ENCODE measurements around the gene MINDY4. TPM values are rescaled to one million over a fixed set of nuclear protein-coding genes. Genes with fewer than 3 reads are reported as not detected.

MINDY4 gene
- total and polyA plus RNA-seq, 4 experiments from 2014 or later = 0.23 to 1.5 (median 1.1) TPM

GRCh38 chr7:30881448-30881847 lies 110.2 kb downstream of the MINDY4 start:
- no peak overlapping the region for H3K4me3 Mint-ChIP-seq

DNA sequence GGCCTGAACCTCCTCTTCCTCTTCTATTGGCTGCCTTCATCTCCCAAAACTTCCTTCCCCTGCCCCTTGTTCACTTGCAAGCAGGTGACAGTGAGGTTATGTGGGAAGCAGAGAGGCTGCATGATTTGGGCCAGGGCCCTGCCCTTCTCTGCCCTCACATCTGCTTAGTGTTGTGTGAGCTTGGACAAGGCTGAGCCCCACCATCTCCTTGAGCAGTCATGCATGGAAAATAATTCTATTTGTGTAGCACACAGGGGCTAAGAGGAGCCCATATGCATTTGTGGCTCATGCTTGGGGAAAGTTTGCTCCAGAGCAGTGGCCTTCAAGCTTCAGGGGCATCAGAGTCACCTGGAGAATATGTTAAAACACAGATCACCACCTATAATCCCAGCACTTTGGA lies 113.7 kb downstream of the MINDY4 start:
- H3K36me3 ChIP-seq (ENCODE audit: insufficient read depth, low read length) = no peaks in the 10 kb centered on the region
- H3K27me3 ChIP-seq (ENCODE audit: insufficient read depth, low read length) = no peaks in the 10 kb centered on the region
- Mint-ChIP-seq H3K4me3 (no peak overlapping the region), H3K9me3 (peaks cover 0 to 5% (median 0%) of the 10 kb centered on the region in 8 donors), H3K4me1 (no peaks in the 10 kb centered on the region), H3K27me3 (no peaks in the 10 kb centered on the region), H3K36me3 (no peaks in the 10 kb centered on the region), H3K27ac (peak overlapping the region in 1 of 7 donors; percentile 58)
- no peaks in the 10 kb centered on the region for H3K9me3 ChIP-seq (ENCODE audit: control insufficient read depth in 1 of 2, low read length in 2 of 2)
- POLR2A ChIA-PET (ENCODE audit: partially characterized antibody) = no interaction called here
- no peak overlapping the region for H3K27ac ChIP-seq (ENCODE audit: low read depth, low read length)
- CTCF ChIA-PET (ENCODE audit: partially characterized antibody) = no interaction called here
- no peak for DNase-seq
- intact Hi-C loops (cut with micrococcal nuclease) = no loop called here
- no peak overlapping the region for H3K4me3 ChIP-seq (ENCODE audit: low read length in 2 of 2)
- no peaks in the 10 kb centered on the region for H3K4me1 ChIP-seq (ENCODE audit: insufficient read depth, low read length)

More at GRCh38 chr7:30881448-30881847, 110.2 kb downstream of the MINDY4 start:
- H3K4me3 ChIP-seq (ENCODE audit: low read length in 2 of 2) = no peak overlapping the region
- H3K27ac Mint-ChIP-seq = peak overlapping the region in 1 of 7 donors; percentile 26
- H3K27me3 ChIP-seq (ENCODE audit: insufficient read depth, low read length) = no peaks in the 10 kb centered on the region
- no peaks in the 10 kb centered on the region for H3K9me3 ChIP-seq (ENCODE audit: control insufficient read depth in 1 of 2, low read length in 2 of 2)
- no peaks in the 10 kb centered on the region for H3K4me1 ChIP-seq (ENCODE audit: insufficient read depth, low read length)
- no peak overlapping the region for H3K27ac ChIP-seq (ENCODE audit: low read depth, low read length)
- POLR2A ChIA-PET (ENCODE audit: partially characterized antibody) = no interaction called here
- no peaks in the 10 kb centered on the region for H3K4me1 Mint-ChIP-seq
- no peaks in the 10 kb centered on the region for H3K36me3 ChIP-seq (ENCODE audit: insufficient read depth, low read length)
- CTCF ChIA-PET (ENCODE audit: partially characterized antibody) = no interaction called here
- peaks cover 0 to 1% (median 0%) of the 10 kb centered on the region in 8 donors for H3K9me3 Mint-ChIP-seq
- intact Hi-C loops (cut with micrococcal nuclease) = no loop called here
- no peak for DNase-seq
- H3K36me3 Mint-ChIP-seq = no peaks in the 10 kb centered on the region
- H3K27me3 Mint-ChIP-seq = no peaks in the 10 kb centered on the region

GRCh38 chr7:30886608-30887011 lies 115.4 kb downstream of the MINDY4 start:
- H3K4me1 ChIP-seq (ENCODE audit: insufficient read depth, low read length) = no peaks in the 10 kb centered on the region
- ChIA-PET CTCF (ENCODE audit: partially characterized antibody) (no interaction called here), POLR2A (ENCODE audit: partially characterized antibody) (no interaction called here)
- Mint-ChIP-seq H3K4me3 (no peak overlapping the region), H3K36me3 (no peaks in the 10 kb centered on the region), H3K27ac (no peak overlapping the region), H3K27me3 (no peaks in the 10 kb centered on the region), H3K4me1 (no peaks in the 10 kb centered on the region), H3K9me3 (peaks cover 0 to 16% (median 4%) of the 10 kb centered on the region in 8 donors)
- DNase-seq = no peak
- no peaks in the 10 kb centered on the region for H3K27me3 ChIP-seq (ENCODE audit: insufficient read depth, low read length)
- no peak overlapping the region for H3K27ac ChIP-seq (ENCODE audit: low read depth, low read length)
- no peaks in the 10 kb centered on the region for H3K36me3 ChIP-seq (ENCODE audit: insufficient read depth, low read length)
- H3K9me3 ChIP-seq (ENCODE audit: control insufficient read depth in 1 of 2, low read length in 2 of 2) = no peaks in the 10 kb centered on the region
- H3K4me3 ChIP-seq (ENCODE audit: low read length in 2 of 2) = no peak overlapping the region
- intact Hi-C loops (cut with micrococcal nuclease) = no loop called here

GRCh38 chr7:30887464-30887872 lies 116.3 kb downstream of the MINDY4 start:
- Mint-ChIP-seq H3K36me3 (no peaks in the 10 kb centered on the region), H3K4me3 (no peak overlapping the region), H3K27me3 (no peaks in the 10 kb centered on the region), H3K4me1 (no peaks in the 10 kb centered on the region), H3K27ac (no peak overlapping the region), H3K9me3 (peaks cover 0 to 19% (median 5%) of the 10 kb centered on the region in 8 donors)
- Histone ChIP-seq H3K27ac (ENCODE audit: low read depth, low read length) (no peak overlapping the region), H3K4me3 (ENCODE audit: low read length in 2 of 2) (no peak overlapping the region), H3K4me1 (ENCODE audit: insufficient read depth, low read length) (no peaks in the 10 kb centered on the region), H3K9me3 (ENCODE audit: control insufficient read depth in 1 of 2, low read length in 2 of 2) (no peaks in the 10 kb centered on the region), H3K36me3 (ENCODE audit: insufficient read depth, low read length) (no peaks in the 10 kb centered on the region), H3K27me3 (ENCODE audit: insufficient read depth, low read length) (no peaks in the 10 kb centered on the region)
- DNase-seq = no peak
- CTCF ChIA-PET (ENCODE audit: partially characterized antibody) = no interaction called here
- intact Hi-C loops (cut with micrococcal nuclease) = no loop called here
- POLR2A ChIA-PET (ENCODE audit: partially characterized antibody) = no interaction called here

DNA sequence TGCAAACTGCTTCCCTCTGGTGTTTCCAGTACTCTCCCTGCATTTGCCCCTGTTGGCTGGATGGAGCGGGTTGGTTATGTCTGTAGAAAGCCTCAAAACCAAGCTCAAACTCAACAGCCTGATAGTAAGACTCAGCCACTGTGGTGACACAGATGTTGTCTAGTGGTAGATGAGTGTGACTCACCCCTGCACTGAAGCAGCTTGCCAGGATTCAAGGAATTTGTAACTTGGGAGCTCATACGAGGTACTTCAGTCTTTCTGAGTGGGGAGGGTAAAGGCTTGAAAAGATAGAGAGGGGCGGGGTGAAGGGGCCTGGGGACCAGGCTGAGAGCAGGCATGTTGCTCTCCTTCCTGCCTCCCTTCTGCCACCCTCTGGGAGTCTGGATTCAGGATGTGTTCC lies 117.5 kb downstream of the MINDY4 start:
- Histone ChIP-seq H3K4me1 (ENCODE audit: insufficient read depth, low read length) (no peaks in the 10 kb centered on the region), H3K9me3 (ENCODE audit: control insufficient read depth in 1 of 2, low read length in 2 of 2) (no peaks in the 10 kb centered on the region), H3K27me3 (ENCODE audit: insufficient read depth, low read length) (no peaks in the 10 kb centered on the region), H3K4me3 (ENCODE audit: low read length in 2 of 2) (no peak overlapping the region), H3K36me3 (ENCODE audit: insufficient read depth, low read length) (no peaks in the 10 kb centered on the region), H3K27ac (ENCODE audit: low read depth, low read length) (no peak overlapping the region)
- no peaks in the 10 kb centered on the region for H3K4me1 Mint-ChIP-seq
- no peak overlapping the region for H3K27ac Mint-ChIP-seq
- intact Hi-C loops (cut with micrococcal nuclease) = no loop called here
- H3K9me3 Mint-ChIP-seq = peaks cover 0 to 19% (median 5%) of the 10 kb centered on the region in 8 donors
- ChIA-PET POLR2A (ENCODE audit: partially characterized antibody) (no interaction called here), CTCF (ENCODE audit: partially characterized antibody) (no interaction called here)
- no peak overlapping the region for H3K4me3 Mint-ChIP-seq
- no peak for DNase-seq
- H3K27me3 Mint-ChIP-seq = no peaks in the 10 kb centered on the region
- H3K36me3 Mint-ChIP-seq = no peaks in the 10 kb centered on the region

- Histone ChIP-seq H3K27ac (ENCODE audit: low read depth, low read length) (no peak overlapping the region), H3K9me3 (ENCODE audit: control insufficient read depth in 1 of 2, low read length in 2 of 2) (no peaks in the 10 kb centered on the region), H3K36me3 (ENCODE audit: insufficient read depth, low read length) (no peaks in the 10 kb centered on the region), H3K4me3 (ENCODE audit: low read length in 2 of 2) (no peak overlapping the region), H3K4me1 (ENCODE audit: insufficient read depth, low read length) (no peaks in the 10 kb centered on the region), H3K27me3 (ENCODE audit: insufficient read depth, low read length) (no peaks in the 10 kb centered on the region)
- H3K4me1 Mint-ChIP-seq = no peaks in the 10 kb centered on the region
- no peak overlapping the region for H3K4me3 Mint-ChIP-seq
- no peaks in the 10 kb centered on the region for H3K27me3 Mint-ChIP-seq
- no peak for DNase-seq
- H3K27ac Mint-ChIP-seq = no peak overlapping the region
- peaks cover 0 to 19% (median 4%) of the 10 kb centered on the region in 8 donors for H3K9me3 Mint-ChIP-seq
- intact Hi-C loops (cut with micrococcal nuclease) = no loop called here
- H3K36me3 Mint-ChIP-seq = no peaks in the 10 kb centered on the region
- ChIA-PET POLR2A (ENCODE audit: partially characterized antibody) (no interaction called here), CTCF (ENCODE audit: partially characterized antibody) (no interaction called here)
Observed at GRCh38 chr7:30890226-30890625, 119.0 kb downstream of the MINDY4 start.

- Mint-ChIP-seq H3K9me3 (peaks cover 0 to 19% (median 4%) of the 10 kb centered on the region in 8 donors), H3K36me3 (no peaks in the 10 kb centered on the region), H3K27ac (no peak overlapping the region), H3K27me3 (peaks cover 0 to 4% of the 10 kb centered on the region in 2 donors), H3K4me3 (no peak overlapping the region), H3K4me1 (no peaks in the 10 kb centered on the region)
- POLR2A ChIA-PET (ENCODE audit: partially characterized antibody) = no interaction called here
- Histone ChIP-seq H3K9me3 (ENCODE audit: control insufficient read depth in 1 of 2, low read length in 2 of 2) (no peaks in the 10 kb centered on the region), H3K27ac (ENCODE audit: low read depth, low read length) (no peak overlapping the region), H3K27me3 (ENCODE audit: insufficient read depth, low read length) (no peaks in the 10 kb centered on the region), H3K4me1 (ENCODE audit: insufficient read depth, low read length) (no peaks in the 10 kb centered on the region), H3K4me3 (ENCODE audit: low read length in 2 of 2) (no peak overlapping the region), H3K36me3 (ENCODE audit: insufficient read depth, low read length) (no peaks in the 10 kb centered on the region)
- intact Hi-C loops (cut with micrococcal nuclease) = no loop called here
- CTCF ChIA-PET (ENCODE audit: partially characterized antibody) = no interaction called here
- no peak for DNase-seq
Observed at GRCh38 chr7:30893357-30893756, 122.1 kb downstream of the MINDY4 start.

GRCh38 chr7:30894009-30894408 lies 122.8 kb downstream of the MINDY4 start:
- H3K36me3 Mint-ChIP-seq = no peaks in the 10 kb centered on the region
- Histone ChIP-seq H3K27me3 (ENCODE audit: insufficient read depth, low read length) (no peaks in the 10 kb centered on the region), H3K4me3 (ENCODE audit: low read length in 2 of 2) (no peak overlapping the region), H3K27ac (ENCODE audit: low read depth, low read length) (no peak overlapping the region), H3K9me3 (ENCODE audit: control insufficient read depth in 1 of 2, low read length in 2 of 2) (no peaks in the 10 kb centered on the region), H3K36me3 (ENCODE audit: insufficient read depth, low read length) (no peaks in the 10 kb centered on the region), H3K4me1 (ENCODE audit: insufficient read depth, low read length) (no peaks in the 10 kb centered on the region)
- peak overlapping the region in 1 of 7 donors; percentile 65 for H3K27ac Mint-ChIP-seq
- intact Hi-C loops (cut with micrococcal nuclease) = no loop called here
- no peaks in the 10 kb centered on the region for H3K4me1 Mint-ChIP-seq
- ChIA-PET POLR2A (ENCODE audit: partially characterized antibody) (no interaction called here), CTCF (ENCODE audit: partially characterized antibody) (no interaction called here)
- H3K9me3 Mint-ChIP-seq = peaks cover 0 to 19% (median 4%) of the 10 kb centered on the region in 8 donors
- no peak overlapping the region for H3K4me3 Mint-ChIP-seq
- no peak for DNase-seq
- H3K27me3 Mint-ChIP-seq = peaks cover 0 to 4% of the 10 kb centered on the region in 2 donors
